ENCODE data around the gene BCL7B. TPM values are rescaled to one million over a fixed set of nuclear protein-coding genes. Genes with fewer than 3 reads are reported as not detected.
A peak's percentile ranks its signal among the peaks of the same experiment; 100 is the strongest.

Gene BCL7B
- total and polyA plus RNA-seq, 2 of the 13 experiments (the other 11 are each of a cell fraction or from before 2014, with no cell fraction given) = 24.3 to 38.2 TPM

DNA sequence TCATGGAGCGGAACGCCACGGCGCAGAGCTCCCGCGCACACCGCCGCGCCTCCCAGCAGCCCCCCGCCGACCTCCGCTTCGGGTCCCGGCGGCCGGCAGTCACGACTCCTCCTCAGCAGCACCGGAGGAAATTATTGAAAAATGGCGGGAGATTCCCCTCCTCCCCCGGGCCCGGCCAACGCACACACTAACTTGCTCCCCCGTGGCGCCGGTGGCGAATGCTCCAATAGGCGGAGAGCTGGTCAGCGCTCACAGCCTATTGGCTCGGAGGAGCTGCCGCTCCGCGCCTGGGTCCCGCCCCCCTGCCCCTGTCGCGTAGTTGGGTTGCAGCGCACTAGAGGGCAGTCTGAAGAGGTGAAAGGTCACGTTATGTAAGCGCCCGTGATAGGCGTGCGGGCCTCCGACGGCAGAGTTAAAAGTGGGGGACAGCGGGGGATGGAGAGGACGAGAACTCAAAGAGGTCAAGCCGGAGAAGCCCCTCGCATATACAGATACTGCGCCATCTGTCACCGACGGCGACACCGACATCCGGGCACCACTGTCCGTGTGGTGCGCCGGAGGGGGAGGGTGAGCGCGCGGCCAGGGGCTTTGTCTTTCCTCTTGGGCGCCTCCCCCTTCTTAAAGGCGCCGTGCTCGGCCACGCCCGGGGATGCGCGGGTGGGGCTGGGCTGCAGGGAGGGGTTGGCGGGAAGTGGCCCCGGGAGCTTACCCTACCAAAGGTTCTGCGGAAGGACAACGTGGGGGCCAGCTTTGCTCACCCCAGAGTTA lies 35.2 kb downstream of the BCL7B start, which contains the start of gene BAZ1B (continued):
- TF ChIP-seq, protein P1, sequence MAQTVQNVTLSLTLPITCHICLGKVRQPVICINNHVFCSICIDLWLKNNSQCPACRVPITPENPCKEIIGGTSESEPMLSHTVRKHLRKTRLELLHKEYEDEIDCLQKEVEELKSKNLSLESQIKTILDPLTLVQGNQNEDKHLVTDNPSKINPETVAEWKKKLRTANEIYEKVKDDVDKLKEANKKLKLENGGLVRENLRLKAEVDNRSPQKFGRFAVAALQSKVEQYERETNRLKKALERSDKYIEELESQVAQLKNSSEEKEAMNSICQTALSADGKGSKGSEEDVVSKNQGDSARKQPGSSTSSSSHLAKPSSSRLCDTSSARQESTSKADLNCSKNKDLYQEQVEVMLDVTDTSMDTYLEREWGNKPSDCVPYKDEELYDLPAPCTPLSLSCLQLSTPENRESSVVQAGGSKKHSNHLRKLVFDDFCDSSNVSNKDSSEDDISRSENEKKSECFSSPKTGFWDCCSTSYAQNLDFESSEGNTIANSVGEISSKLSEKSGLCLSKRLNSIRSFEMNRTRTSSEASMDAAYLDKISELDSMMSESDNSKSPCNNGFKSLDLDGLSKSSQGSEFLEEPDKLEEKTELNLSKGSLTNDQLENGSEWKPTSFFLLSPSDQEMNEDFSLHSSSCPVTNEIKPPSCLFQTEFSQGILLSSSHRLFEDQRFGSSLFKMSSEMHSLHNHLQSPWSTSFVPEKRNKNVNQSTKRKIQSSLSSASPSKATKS (CRISPR knock-in tag; IDR thresholded peaks at IDR 0.05) = no peak; the same call in 1 of the 2 replicates
- TF ChIP-seq, protein P2, sequence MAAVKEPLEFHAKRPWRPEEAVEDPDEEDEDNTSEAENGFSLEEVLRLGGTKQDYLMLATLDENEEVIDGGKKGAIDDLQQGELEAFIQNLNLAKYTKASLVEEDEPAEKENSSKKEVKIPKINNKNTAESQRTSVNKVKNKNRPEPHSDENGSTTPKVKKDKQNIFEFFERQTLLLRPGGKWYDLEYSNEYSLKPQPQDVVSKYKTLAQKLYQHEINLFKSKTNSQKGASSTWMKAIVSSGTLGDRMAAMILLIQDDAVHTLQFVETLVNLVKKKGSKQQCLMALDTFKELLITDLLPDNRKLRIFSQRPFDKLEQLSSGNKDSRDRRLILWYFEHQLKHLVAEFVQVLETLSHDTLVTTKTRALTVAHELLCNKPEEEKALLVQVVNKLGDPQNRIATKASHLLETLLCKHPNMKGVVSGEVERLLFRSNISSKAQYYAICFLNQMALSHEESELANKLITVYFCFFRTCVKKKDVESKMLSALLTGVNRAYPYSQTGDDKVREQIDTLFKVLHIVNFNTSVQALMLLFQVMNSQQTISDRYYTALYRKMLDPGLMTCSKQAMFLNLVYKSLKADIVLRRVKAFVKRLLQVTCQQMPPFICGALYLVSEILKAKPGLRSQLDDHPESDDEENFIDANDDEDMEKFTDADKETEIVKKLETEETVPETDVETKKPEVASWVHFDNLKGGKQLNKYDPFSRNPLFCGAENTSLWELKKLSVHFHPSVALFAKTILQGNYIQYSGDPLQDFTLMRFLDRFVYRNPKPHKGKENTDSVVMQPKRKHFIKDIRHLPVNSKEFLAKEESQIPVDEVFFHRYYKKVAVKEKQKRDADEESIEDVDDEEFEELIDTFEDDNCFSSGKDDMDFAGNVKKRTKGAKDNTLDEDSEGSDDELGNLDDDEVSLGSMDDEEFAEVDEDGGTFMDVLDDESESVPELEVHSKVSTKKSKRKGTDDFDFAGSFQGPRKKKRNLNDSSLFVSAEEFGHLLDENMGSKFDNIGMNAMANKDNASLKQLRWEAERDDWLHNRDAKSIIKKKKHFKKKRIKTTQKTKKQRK (IDR thresholded peaks at IDR 0.05; ENCODE audit: low read length) = no peak
- TF ChIP-seq NR2C2 (CRISPR knock-in tag; IDR thresholded peaks at IDR 0.05; ENCODE audit: borderline replicate concordance) = peak; percentile 98
- TF ChIP-seq TEAD3 (CRISPR knock-in tag; optimal IDR thresholded peaks at IDR 0.05; ENCODE audit: borderline replicate concordance) = peak; percentile 13
- TF ChIP-seq, protein P3, sequence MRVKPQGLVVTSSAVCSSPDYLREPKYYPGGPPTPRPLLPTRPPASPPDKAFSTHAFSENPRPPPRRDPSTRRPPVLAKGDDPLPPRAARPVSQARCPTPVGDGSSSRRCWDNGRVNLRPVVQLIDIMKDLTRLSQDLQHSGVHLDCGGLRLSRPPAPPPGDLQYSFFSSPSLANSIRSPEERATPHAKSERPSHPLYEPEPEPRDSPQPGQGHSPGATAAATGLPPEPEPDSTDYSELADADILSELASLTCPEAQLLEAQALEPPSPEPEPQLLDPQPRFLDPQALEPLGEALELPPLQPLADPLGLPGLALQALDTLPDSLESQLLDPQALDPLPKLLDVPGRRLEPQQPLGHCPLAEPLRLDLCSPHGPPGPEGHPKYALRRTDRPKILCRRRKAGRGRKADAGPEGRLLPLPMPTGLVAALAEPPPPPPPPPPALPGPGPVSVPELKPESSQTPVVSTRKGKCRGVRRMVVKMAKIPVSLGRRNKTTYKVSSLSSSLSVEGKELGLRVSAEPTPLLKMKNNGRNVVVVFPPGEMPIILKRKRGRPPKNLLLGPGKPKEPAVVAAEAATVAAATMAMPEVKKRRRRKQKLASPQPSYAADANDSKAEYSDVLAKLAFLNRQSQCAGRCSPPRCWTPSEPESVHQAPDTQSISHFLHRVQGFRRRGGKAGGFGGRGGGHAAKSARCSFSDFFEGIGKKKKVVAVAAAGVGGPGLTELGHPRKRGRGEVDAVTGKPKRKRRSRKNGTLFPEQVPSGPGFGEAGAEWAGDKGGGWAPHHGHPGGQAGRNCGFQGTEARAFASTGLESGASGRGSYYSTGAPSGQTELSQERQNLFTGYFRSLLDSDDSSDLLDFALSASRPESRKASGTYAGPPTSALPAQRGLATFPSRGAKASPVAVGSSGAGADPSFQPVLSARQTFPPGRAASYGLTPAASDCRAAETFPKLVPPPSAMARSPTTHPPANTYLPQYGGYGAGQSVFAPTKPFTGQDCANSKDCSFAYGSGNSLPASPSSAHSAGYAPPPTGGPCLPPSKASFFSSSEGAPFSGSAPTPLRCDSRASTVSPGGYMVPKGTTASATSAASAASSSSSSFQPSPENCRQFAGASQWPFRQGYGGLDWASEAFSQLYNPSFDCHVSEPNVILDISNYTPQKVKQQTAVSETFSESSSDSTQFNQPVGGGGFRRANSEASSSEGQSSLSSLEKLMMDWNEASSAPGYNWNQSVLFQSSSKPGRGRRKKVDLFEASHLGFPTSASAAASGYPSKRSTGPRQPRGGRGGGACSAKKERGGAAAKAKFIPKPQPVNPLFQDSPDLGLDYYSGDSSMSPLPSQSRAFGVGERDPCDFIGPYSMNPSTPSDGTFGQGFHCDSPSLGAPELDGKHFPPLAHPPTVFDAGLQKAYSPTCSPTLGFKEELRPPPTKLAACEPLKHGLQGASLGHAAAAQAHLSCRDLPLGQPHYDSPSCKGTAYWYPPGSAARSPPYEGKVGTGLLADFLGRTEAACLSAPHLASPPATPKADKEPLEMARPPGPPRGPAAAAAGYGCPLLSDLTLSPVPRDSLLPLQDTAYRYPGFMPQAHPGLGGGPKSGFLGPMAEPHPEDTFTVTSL (CRISPR knock-in tag; IDR thresholded peaks at IDR 0.05; ENCODE audit: borderline replicate concordance) = no peak
- TF ChIP-seq, protein P4, sequence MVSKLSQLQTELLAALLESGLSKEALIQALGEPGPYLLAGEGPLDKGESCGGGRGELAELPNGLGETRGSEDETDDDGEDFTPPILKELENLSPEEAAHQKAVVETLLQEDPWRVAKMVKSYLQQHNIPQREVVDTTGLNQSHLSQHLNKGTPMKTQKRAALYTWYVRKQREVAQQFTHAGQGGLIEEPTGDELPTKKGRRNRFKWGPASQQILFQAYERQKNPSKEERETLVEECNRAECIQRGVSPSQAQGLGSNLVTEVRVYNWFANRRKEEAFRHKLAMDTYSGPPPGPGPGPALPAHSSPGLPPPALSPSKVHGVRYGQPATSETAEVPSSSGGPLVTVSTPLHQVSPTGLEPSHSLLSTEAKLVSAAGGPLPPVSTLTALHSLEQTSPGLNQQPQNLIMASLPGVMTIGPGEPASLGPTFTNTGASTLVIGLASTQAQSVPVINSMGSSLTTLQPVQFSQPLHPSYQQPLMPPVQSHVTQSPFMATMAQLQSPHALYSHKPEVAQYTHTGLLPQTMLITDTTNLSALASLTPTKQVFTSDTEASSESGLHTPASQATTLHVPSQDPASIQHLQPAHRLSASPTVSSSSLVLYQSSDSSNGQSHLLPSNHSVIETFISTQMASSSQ (IDR thresholded peaks at IDR 0.05; ENCODE audit: low read depth) = no peak
- TF ChIP-seq, protein P4 (CRISPR knock-in tag; IDR thresholded peaks at IDR 0.05; ENCODE audit: borderline replicate concordance) = no peak; the same call in 1 of the 2 replicates
- peak; percentile 54; the same call in 1 of the 2 replicates for TF ChIP-seq ZMYM2 (CRISPR knock-in tag; IDR thresholded peaks at IDR 0.05)
- no peak for TF ChIP-seq TCF12 (IDR thresholded peaks at IDR 0.05)
- no peak for TF ChIP-seq TCF12 (CRISPR knock-in tag; IDR thresholded peaks at IDR 0.05)
